HL-60 (cell line): Measurements from ENCODE around the gene CCER1.

ENCODE experiments used
- DNase-seq, 2 experiments: peaks; one replicate each; pipeline ENCODE4 v3.0.0-alpha.2; 2010 to 2020; ENCODE audit warnings: low read depth in 1 of 2, low spot score in 1 of 2
- H3K27ac ChIP-seq: fragments of 250-450 bp; sonication (Bioruptor Pico); replicated peaks from 2 replicates; pipeline ENCODE4 v1.5.1; 2020; ENCODE audit warnings: mild to moderate bottlenecking, moderate library complexity
- H3K27me3 ChIP-seq: fragments of 250-450 bp; sonication (Bioruptor Pico); 2 replicates; pipeline ENCODE4 v1.5.1; 2021; ENCODE audit warnings: mild to moderate bottlenecking, moderate library complexity; ENCODE audit not compliant: insufficient read depth, poor library complexity, severe bottlenecking
- H3K4me3 ChIP-seq: replicated peaks from 2 replicates; pipeline ENCODE4 v1.5.1; 2011; ENCODE audit warnings: mild to moderate bottlenecking, control low read depth, low read length; ENCODE audit not compliant: insufficient read depth
- CTCF ChIP-seq: IDR thresholded peaks from one replicate; pipeline ENCODE4 v1.5.1; 2011; ENCODE audit warnings: low read length, control low read depth, inconsistent platforms; ENCODE audit not compliant: insufficient read depth
- GABPA ChIP-seq: IDR thresholded peaks from 2 replicates; pipeline ENCODE4 v1.6.1; 2012; ENCODE audit warnings: low read depth
- POLR2AphosphoS5 ChIP-seq: IDR thresholded peaks from 2 replicates; pipeline ENCODE4 v1.6.1; 2012; ENCODE audit warnings: low read depth
- REST ChIP-seq: IDR thresholded peaks from 2 replicates; pipeline ENCODE4 v1.6.1; 2012; ENCODE audit warnings: low read depth; ENCODE audit not compliant: insufficient replicate concordance
- SPI1 ChIP-seq: IDR thresholded peaks from 2 replicates; pipeline ENCODE4 v1.6.1; 2012; ENCODE audit warnings: low read depth, mild to moderate bottlenecking, borderline replicate concordance

CCER1 gene

GRCh38 chr12:90991952-90992465, 37.0 kb upstream of the CCER1 start:
- no peak overlapping the region for H3K4me3 ChIP-seq
- H3K27ac ChIP-seq, result no peak overlapping the region
- DNase-seq, result no peak
- TF ChIP-seq POLR2AphosphoS5 (no peak), REST (no peak), CTCF (no peak), SPI1 (no peak), GABPA (no peak)
- no peaks in the 10 kb centered on the region for H3K27me3 ChIP-seq

GRCh38 chr12:90990611-90991010, 35.6 kb upstream of the CCER1 start:
- no peak for DNase-seq
- Histone ChIP-seq H3K4me3 (no peak overlapping the region), H3K27me3 (no peaks in the 10 kb centered on the region), H3K27ac (no peak overlapping the region)
- TF ChIP-seq GABPA (no peak), POLR2AphosphoS5 (no peak)

GRCh38 chr12:90989686-90990111, 34.7 kb upstream of the CCER1 start:
- H3K4me3 ChIP-seq, result no peak overlapping the region
- H3K27ac ChIP-seq, result no peak overlapping the region
- DNase-seq, result no peak
- no peak for TF ChIP-seq SPI1
- no peak for TF ChIP-seq POLR2AphosphoS5
- TF ChIP-seq GABPA, result no peak
- no peak for TF ChIP-seq CTCF
- TF ChIP-seq REST, result no peak
- H3K27me3 ChIP-seq, result no peaks in the 10 kb centered on the region

GRCh38 chr12:90987520-90987919, 32.5 kb upstream of the CCER1 start:
- no peak for TF ChIP-seq GABPA
- no peak for TF ChIP-seq CTCF
- TF ChIP-seq POLR2AphosphoS5, result no peak
- no peak for TF ChIP-seq REST
- no peak for TF ChIP-seq SPI1
- DNase-seq, result no peak
- no peak overlapping the region for H3K27ac ChIP-seq
- H3K27me3 ChIP-seq, result no peaks in the 10 kb centered on the region
- H3K4me3 ChIP-seq, result no peak overlapping the region
